Lower leg skin (tissue), 4 donors: Measurements from ENCODE around the gene PAK2. TPM values are rescaled to one million over a fixed set of nuclear protein-coding genes. Genes with fewer than 3 reads are reported as not detected.

ENCODE experiments used
- DNase-seq, 2 donors: peaks; one replicate each; pipeline ENCODE4 v3.0.0-alpha.2; 2019; ENCODE audit warnings: low spot score in 2 of 2
- H3K4me3 ChIP-seq: fragments of 200-600 bp; sonication (generic); 2 replicates; pipeline ENCODE4 v1.5.1; 2017; ENCODE audit warnings: mild to moderate bottlenecking, low read depth; ENCODE audit not compliant: poor library complexity, severe bottlenecking
- POLR2A ChIP-seq, 2 donors: fragments of 450-650 bp; IDR thresholded peaks; one replicate each; pipeline ENCODE4 v1.6.1; 2016 to 2017; ENCODE audit warnings: antibody characterized with exemption in 2 of 2, mild to moderate bottlenecking in 1 of 2, moderate library complexity in 1 of 2
- WGBS, 2 donors: methylation state at CpG; one replicate each; pipeline ENCODE4 v1.1.5; 2018; 5-methylcytosine and 5-hydroxymethylcytosine counted together
- intact Hi-C: fragments of 100-400 bp; cut with DNase I; formaldehyde crosslinking; loops from one replicate; pipeline ENCODE4 v1.15.0; 2023; ENCODE audit warnings: low total_unique reads
- total RNA-seq, 4 donors: library from RNA; depleted of rRNA; stranded (reverse); fragments of >200 nt; gene quantifications; one replicate each; pipeline ENCODE4 v1.1.0, GENCODE V29; 2016
- TF ChIP-seq, protein P1 (sequence below), 3 donors: fragments of 450-650 bp; IDR thresholded peaks; one replicate each; pipeline ENCODE4 v1.5.1; 2016; ENCODE audit warnings: antibody characterized with exemption in 3 of 3, mild to moderate bottlenecking in 3 of 3, moderate library complexity in 2 of 3

PAK2 gene
- 10 to 100 TPM; 25.3 to 39.0 (median 32.8) TPM for total RNA-seq

DNA sequence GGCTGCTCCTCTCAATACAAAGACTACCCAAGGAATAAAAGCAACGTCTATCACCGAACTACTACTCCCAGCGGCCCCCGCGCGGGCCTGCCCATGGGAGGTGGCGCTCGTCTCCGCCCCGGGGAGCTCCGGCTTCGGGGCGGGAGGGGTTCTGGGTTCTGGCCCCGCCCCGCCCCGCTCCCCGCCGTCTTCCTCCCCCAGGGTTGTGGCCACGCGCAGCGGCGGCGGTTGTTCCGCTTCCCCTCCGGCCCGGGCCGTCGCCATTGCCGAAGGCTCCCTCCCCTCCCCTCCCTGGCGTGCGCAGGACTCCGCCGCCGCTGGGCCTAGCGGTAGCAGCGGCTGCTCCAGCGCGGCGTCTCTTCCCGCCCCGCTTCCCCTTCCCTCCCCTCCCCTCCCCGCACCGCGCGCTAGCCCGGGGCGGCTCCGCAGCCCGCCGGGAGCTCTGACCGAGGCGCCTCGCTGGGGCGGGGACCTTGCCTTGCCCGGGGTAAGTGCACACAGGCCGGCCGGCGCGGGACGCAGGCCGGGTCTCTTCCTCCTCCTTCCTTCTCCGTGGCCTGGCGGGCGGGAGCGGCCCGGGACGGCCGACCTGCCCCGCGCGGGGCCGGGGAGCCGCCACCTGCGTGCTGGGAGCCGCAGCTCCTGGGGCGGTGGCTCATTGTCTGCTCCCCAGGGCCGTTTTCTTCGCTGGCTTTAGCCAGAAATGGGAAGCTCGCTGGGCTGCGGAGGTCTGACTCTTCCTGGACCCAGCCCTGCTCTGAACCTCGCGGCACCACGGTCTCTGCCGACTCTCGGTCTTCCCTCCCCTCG is at the start of gene PAK2:
Gene PAK2 (plus strand): TSS at position 187 of the 810 bp plus-strand sequence. CDS start 42,790 bp downstream, outside the sequence.
- WGBS, 2 donors = 1% methylated on average over 49 to 60 of the region's 86 CpGs
- peak; percentile 89 to 98 for DNase-seq
- intact Hi-C loops = no loop called here
- peak within 1 kb of the TSS; percentile 98 for H3K4me3 ChIP-seq
- TF ChIP-seq, protein P1, sequence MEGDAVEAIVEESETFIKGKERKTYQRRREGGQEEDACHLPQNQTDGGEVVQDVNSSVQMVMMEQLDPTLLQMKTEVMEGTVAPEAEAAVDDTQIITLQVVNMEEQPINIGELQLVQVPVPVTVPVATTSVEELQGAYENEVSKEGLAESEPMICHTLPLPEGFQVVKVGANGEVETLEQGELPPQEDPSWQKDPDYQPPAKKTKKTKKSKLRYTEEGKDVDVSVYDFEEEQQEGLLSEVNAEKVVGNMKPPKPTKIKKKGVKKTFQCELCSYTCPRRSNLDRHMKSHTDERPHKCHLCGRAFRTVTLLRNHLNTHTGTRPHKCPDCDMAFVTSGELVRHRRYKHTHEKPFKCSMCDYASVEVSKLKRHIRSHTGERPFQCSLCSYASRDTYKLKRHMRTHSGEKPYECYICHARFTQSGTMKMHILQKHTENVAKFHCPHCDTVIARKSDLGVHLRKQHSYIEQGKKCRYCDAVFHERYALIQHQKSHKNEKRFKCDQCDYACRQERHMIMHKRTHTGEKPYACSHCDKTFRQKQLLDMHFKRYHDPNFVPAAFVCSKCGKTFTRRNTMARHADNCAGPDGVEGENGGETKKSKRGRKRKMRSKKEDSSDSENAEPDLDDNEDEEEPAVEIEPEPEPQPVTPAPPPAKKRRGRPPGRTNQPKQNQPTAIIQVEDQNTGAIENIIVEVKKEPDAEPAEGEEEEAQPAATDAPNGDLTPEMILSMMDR (IDR thresholded peaks at IDR 0.05) = no peak
- peak in 1 of 2 donors; percentile 17 for TF ChIP-seq POLR2A (IDR thresholded peaks at IDR 0.05)

DNA sequence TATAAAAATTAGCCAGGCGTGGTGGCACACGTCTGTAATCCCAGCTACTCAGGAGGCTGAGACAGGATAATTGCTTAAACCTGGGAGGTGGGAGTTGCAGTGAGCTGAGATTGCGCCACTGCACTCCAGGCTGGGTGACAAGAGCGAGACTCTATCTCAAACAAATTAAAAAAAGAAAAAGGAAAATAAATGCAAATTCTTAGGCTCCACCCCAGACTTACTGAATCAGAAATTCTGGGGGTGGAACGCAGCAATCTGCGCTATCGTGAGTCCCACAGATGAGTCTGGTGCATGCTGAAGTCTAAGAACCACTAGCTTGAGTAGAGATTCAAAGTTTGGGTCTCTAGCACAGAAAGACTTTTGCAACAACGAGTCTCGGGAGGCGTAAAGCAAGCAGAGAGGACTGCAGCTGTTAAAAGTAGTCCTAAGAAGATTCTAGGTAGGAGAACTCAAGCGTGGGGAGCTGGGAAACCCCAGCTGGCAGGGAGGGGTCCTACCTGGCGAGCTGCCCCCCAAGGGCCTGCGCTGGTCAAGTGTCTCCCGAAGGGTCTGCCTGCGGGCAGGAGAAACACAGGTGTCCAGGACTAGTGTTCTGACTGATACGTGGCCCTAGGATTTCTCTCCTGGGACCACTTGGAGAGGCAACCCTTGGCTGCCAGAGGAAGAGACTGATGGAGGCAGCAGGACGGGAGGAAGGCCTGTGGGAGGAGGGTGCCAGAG is 49.6 kb upstream of the PAK2 start:
- 90 to 92% methylated on average over 17 of the region's 17 CpGs for WGBS, 2 donors
- intact Hi-C loops = loop anchor here (10.0 kb wide), 1 partner anchor 145 kb away; no protein-coding TSS in a partner anchor
- TF ChIP-seq POLR2A (IDR thresholded peaks at IDR 0.05) = no peak
- TF ChIP-seq, protein P1 (IDR thresholded peaks at IDR 0.05) = no peak
- peak in 1 of 2 donors; percentile 75 for DNase-seq
- H3K4me3 ChIP-seq = no peak overlapping the region

DNA sequence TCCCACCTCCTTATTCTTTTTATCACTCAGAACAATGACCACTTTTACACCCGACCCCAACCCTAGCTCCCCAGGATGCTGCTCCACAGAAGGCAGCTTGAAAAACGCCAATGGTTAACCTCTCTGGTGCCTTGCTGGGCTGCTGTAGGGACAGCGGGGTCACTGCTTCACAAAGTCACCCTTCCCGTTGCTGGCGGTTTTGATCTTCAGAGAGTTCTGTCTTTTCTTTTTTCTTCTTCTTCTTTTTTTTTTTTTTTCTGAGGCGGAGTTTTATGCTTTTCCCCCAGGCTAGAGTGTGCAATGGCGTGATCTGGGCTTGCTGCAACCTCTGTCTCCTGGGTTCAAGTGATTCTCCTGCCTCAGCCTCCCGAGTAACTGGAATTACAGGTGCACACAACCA is 48.3 kb upstream of the PAK2 start:
- WGBS, 2 donors = 62 to 66% methylated on average over 8 of the region's 8 CpGs
- DNase-seq = peak in 1 of 2 donors; percentile 50
- intact Hi-C loops = no loop called here
- no peak for TF ChIP-seq POLR2A (IDR thresholded peaks at IDR 0.05)
- TF ChIP-seq, protein P1 (IDR thresholded peaks at IDR 0.05) = no peak
- no peak overlapping the region for H3K4me3 ChIP-seq

DNA sequence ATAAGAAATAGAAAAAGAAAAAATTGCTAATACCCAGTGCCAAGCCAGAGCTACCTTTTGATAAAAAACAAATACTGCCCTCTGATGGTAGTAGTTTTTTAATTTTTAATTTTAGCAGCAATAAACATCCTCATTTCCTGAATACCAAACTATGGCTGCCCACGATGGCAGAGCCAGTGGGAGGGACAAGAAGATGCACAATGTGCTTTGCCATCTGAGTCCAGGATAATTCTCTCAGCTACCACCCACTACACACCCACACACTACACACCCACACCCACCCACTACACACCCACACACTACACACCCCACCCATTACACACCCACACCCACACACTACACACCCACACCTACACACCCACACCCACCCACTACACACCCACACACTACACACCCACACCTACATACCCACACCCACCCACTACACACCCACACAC is 45.4 kb upstream of the PAK2 start:
- TF ChIP-seq, protein P1 (IDR thresholded peaks at IDR 0.05) = no peak
- no peak for TF ChIP-seq POLR2A (IDR thresholded peaks at IDR 0.05)
- no peak overlapping the region for H3K4me3 ChIP-seq
- no peak for DNase-seq
- 0% methylated on average over 1 of the region's 1 CpG for WGBS, 2 donors
- intact Hi-C loops = no loop called here

DNA sequence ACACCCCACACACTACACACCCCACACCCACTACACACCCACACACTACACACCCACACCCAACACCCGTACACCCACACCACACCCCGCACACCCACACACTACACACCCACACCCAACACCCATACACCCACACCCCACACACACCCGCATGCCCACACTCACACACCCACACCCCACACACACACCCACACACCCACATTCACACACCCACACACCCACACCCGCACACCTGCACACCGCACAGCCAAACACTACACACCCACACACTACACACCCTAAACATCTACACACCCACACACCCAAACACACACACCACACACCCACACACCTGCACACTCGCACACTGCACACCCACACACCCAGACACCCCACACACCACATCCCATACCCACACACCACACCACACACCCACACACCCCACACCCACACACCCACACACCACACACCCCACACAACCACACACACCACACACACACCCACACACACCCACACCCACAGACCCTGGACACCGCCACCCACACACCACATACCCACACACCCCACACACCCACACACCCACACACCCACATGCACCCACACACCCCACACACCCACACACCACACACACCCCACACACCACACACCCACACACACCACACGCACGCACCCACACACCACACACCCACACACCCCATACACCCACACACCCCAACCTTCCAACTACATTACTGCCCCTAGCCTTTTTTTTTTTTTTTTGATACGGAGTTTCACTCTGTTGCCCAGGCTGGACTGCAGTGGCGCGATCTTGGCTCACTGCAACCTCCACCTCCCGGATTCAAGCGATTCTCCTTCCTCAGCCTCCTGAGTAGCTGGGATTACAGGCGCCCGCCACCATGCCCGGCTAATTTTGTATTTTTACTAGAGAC is 44.5 kb upstream of the PAK2 start:
- intact Hi-C loops = no loop called here

More for the DNA sequence above, 44.5 kb upstream of the PAK2 start:
- no peak for TF ChIP-seq POLR2A (IDR thresholded peaks at IDR 0.05)
- TF ChIP-seq, protein P1 (IDR thresholded peaks at IDR 0.05) = no peak
- WGBS, 2 donors = 86 to 90% methylated on average over 17 of the region's 17 CpGs
- DNase-seq = no peak
- H3K4me3 ChIP-seq = no peak overlapping the region
